Esophagus squamous epithelium (tissue), 5 donors: Measurements from ENCODE around the gene ATN1. TPM values are rescaled to one million over a fixed set of nuclear protein-coding genes. Genes with fewer than 3 reads are reported as not detected.

Source experiments
- DNase-seq: peaks from one replicate; lab custom pipeline; 2025; lab: John Stamatoyannopoulos, UW
- H3K27ac ChIP-seq, 4 donors: fragments of 200-600 bp; sonication (generic); one replicate each; pipeline ENCODE4 v1.5.1; 2016 to 2019; ENCODE audit warnings: mild to moderate bottlenecking in 1 of 4
- H3K27me3 ChIP-seq, 4 donors: fragments of 200-600 bp; sonication (generic); 1 replicate in 3 of 4; 2 replicates in 1 of 4; pipeline versions ENCODE4 v1.5.1 to v1.6.0; 2017 to 2021; ENCODE audit warnings: antibody characterized with exemption in 1 of 4
- H3K36me3 ChIP-seq, 3 donors: fragments of 200-600 bp; sonication (generic); one replicate each; pipeline ENCODE4 v1.5.1; 2016 to 2019
- H3K4me1 ChIP-seq, 3 donors: fragments of 200-600 bp; sonication (generic); one replicate each; pipeline ENCODE4 v1.5.1; 2017 to 2019
- H3K4me3 ChIP-seq, 4 donors: fragments of 200-600 bp; sonication (generic); 1 replicate in 3 of 4; 2 replicates in 1 of 4; pipeline ENCODE4 v1.5.1; 2016 to 2019; ENCODE audit warnings: mild to moderate bottlenecking in 2 of 4, moderate library complexity in 1 of 4
- H3K9me3 ChIP-seq, 3 donors: fragments of 200-600 bp; sonication (generic); one replicate each; pipeline ENCODE4 v1.5.1; 2016 to 2019
- POLR2A ChIP-seq, 4 donors: fragments of 450-650 bp; IDR thresholded peaks; one replicate each; pipeline ENCODE4 v1.6.1; 2017; ENCODE audit warnings: antibody characterized with exemption in 4 of 4, mild to moderate bottlenecking in 4 of 4, moderate library complexity in 3 of 4
- WGBS, 2 donors: methylation state at CpG; one replicate each; pipeline ENCODE4 v1.1.5; 2018; 5-methylcytosine and 5-hydroxymethylcytosine counted together
- intact Hi-C: fragments of 100-400 bp; cut with DNase I; formaldehyde crosslinking; loops from one replicate; pipeline ENCODE4 v1.15.0; 2022
- total RNA-seq, 4 donors: library from RNA; depleted of rRNA; stranded (reverse); fragments of >200 nt; gene quantifications; one replicate each; pipeline ENCODE4 v1.1.0, GENCODE V29; 2016
- TF ChIP-seq, protein P1 (sequence below), 6 experiments: fragments of 450-650 bp in 4 of 6; fragments of 200-600 bp in 2 of 6; sonication (generic) in 2 of 6; IDR thresholded peaks; one replicate each; pipeline ENCODE4 v1.5.1; 2016 to 2019; ENCODE audit warnings: antibody characterized with exemption in 6 of 6, mild to moderate bottlenecking in 4 of 6, moderate library complexity in 4 of 6
- donor health status: DM: yes; HTN: yes; CAD: no.

The ATN1 gene
- total RNA-seq, 4 donors from 2014 or later: 12.2 to 28.8 (median 22.2) TPM

GRCh38 chr12:6959058-6959804 lies 31.5 kb downstream of the ATN1 start:
- DNase-seq: no peak
- no peaks in the 10 kb centered on the region for H3K9me3 ChIP-seq
- peak overlapping the region; percentile 50 to 95 (median 66) for H3K27ac ChIP-seq
- intact Hi-C loops: no loop called here
- H3K4me3 ChIP-seq: peak overlapping the region in 1 of 4 donors; percentile 44
- no peaks in the 10 kb centered on the region for H3K27me3 ChIP-seq
- peak in 1 of 4 donors; percentile 62 for TF ChIP-seq POLR2A (IDR thresholded peaks at IDR 0.05)
- TF ChIP-seq, protein P1, sequence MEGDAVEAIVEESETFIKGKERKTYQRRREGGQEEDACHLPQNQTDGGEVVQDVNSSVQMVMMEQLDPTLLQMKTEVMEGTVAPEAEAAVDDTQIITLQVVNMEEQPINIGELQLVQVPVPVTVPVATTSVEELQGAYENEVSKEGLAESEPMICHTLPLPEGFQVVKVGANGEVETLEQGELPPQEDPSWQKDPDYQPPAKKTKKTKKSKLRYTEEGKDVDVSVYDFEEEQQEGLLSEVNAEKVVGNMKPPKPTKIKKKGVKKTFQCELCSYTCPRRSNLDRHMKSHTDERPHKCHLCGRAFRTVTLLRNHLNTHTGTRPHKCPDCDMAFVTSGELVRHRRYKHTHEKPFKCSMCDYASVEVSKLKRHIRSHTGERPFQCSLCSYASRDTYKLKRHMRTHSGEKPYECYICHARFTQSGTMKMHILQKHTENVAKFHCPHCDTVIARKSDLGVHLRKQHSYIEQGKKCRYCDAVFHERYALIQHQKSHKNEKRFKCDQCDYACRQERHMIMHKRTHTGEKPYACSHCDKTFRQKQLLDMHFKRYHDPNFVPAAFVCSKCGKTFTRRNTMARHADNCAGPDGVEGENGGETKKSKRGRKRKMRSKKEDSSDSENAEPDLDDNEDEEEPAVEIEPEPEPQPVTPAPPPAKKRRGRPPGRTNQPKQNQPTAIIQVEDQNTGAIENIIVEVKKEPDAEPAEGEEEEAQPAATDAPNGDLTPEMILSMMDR (IDR thresholded peaks at IDR 0.05): no peak
- WGBS, 2 donors: 35 to 66% methylated on average over 8 to 13 of the region's 24 CpGs
- H3K4me1 ChIP-seq: peaks cover 34 to 91% (median 58%) of the 10 kb centered on the region in 3 donors
- H3K36me3 ChIP-seq: peaks cover 0 to 34% (median 0%) of the 10 kb centered on the region in 3 donors

- H3K27ac ChIP-seq: peak overlapping the region; percentile 54 to 99 (median 93)
- DNase-seq: no peak
- peak overlapping the region in 1 of 4 donors; percentile 44 for H3K4me3 ChIP-seq
- intact Hi-C loops: no loop called here
- no peaks in the 10 kb centered on the region for H3K27me3 ChIP-seq
- H3K9me3 ChIP-seq: no peaks in the 10 kb centered on the region
- peaks cover 0 to 31% (median 0%) of the 10 kb centered on the region in 3 donors for H3K36me3 ChIP-seq
- WGBS, 2 donors: 85 to 87% methylated on average over 9 to 24 of the region's 26 CpGs
- peaks cover 34 to 91% (median 64%) of the 10 kb centered on the region in 3 donors for H3K4me1 ChIP-seq
- TF ChIP-seq, protein P1 (IDR thresholded peaks at IDR 0.05): no peak
- TF ChIP-seq POLR2A (IDR thresholded peaks at IDR 0.05): no peak
These were observed 32.2 kb downstream of the ATN1 start for GRCh38 chr12:6959805-6960592.

DNA sequence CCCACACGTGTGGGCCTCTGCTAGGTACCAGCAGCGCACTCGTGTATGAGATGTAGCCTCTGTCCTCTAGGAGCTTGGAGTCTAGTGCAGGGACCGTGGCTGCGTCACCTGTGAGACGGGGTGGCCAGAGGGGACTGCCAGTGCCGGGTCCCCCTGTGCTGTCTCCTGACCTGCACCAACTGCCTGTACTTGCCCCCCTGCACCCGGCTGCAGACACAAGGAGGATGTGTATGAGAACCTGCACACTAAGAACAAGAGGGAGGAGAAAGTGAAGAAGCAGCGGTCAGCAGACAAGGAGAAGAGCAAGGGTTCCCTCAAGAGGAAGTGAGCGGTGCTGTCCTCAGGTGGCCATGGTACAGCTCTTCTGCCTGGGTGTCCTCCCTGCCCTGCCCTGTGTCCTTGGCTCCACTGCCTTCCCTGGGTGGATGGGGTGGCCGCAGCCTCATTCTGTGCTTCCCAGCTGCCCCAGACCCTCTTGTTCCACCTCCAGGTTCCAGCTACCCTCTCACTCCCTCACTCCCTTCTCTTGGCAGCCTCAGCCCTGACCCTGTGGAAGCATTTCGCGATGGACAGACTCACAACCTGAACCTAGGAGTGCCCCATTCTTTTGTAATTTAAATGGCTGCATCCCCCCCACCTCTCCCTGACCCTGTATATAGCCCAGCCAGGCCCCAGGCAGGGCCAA lies 33.0 kb downstream of the ATN1 start:
- Histone ChIP-seq H3K36me3 (peaks cover 0 to 30% (median 6%) of the 10 kb centered on the region in 3 donors), H3K4me3 (peak overlapping the region in 3 of 4 donors; percentile 61 to 72 (median 70)), H3K4me1 (peaks cover 34 to 91% (median 68%) of the 10 kb centered on the region in 3 donors), H3K27me3 (no peaks in the 10 kb centered on the region), H3K9me3 (no peaks in the 10 kb centered on the region), H3K27ac (peak overlapping the region; percentile 91 to 99 (median 96))
- TF ChIP-seq, protein P1 (IDR thresholded peaks at IDR 0.05): peak in 1 of 6 experiments; percentile 16
- no peak for TF ChIP-seq POLR2A (IDR thresholded peaks at IDR 0.05)
- 60 to 71% methylated on average over 4 to 8 of the region's 13 CpGs for WGBS, 2 donors
- no peak for DNase-seq
- intact Hi-C loops: no loop called here

DNA sequence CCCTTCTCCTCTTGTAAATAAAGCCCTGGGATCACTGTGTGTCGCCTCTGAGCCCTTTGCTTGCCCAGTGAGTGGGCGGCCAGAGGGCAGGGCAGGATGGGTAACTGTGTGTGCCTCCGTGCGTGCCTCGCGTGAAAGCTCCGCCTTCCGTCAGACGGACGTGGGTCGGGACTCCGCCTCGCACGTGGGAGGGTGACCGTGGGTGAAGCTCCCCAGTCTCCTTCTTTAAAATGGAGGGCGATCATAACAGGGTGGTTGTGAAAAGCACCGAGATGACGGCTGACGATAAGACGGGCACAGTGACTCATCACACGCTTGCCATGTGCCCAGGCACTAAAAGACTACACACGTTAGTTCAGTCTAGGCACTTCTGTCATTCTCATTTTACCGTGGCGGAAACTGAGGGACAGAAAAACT lies 33.5 kb downstream of the ATN1 start:
- peak overlapping the region; percentile 61 to 72 (median 70) for H3K4me3 ChIP-seq
- WGBS, 2 donors: 19 to 36% methylated on average over 10 to 17 of the region's 24 CpGs
- intact Hi-C loops: no loop called here

More for the DNA sequence above, 33.5 kb downstream of the ATN1 start:
- Histone ChIP-seq H3K9me3 (no peaks in the 10 kb centered on the region), H3K27ac (peak overlapping the region; percentile 91 to 99 (median 96)), H3K4me1 (peaks cover 34 to 91% (median 68%) of the 10 kb centered on the region in 3 donors), H3K36me3 (peaks cover 1 to 30% (median 8%) of the 10 kb centered on the region in 3 donors), H3K27me3 (no peaks in the 10 kb centered on the region)
- peak in 1 of 4 donors; percentile 16 for TF ChIP-seq POLR2A (IDR thresholded peaks at IDR 0.05)
- TF ChIP-seq, protein P1 (IDR thresholded peaks at IDR 0.05): no peak
- no peak for DNase-seq
